Transverse colon (tissue), 4 donors: ENCODE measurements around the gene RAB3IL1.

Source experiments
- EP300 ChIP-seq: sonication (generic); formaldehyde crosslinking; IDR thresholded peaks from one replicate; pipeline ENCODE4 v1.6.1; 2017; ENCODE audit warnings: antibody characterized with exemption, low read depth
- POLR2A ChIP-seq: fragments of 450-650 bp; IDR thresholded peaks from one replicate; pipeline ENCODE4 v1.6.1; 2016; ENCODE audit warnings: antibody characterized with exemption, mild to moderate bottlenecking, moderate library complexity
- POLR2AphosphoS5 ChIP-seq, 3 donors: sonication (generic); formaldehyde crosslinking; IDR thresholded peaks; one replicate each; pipeline ENCODE4 v1.6.1; 2016; ENCODE audit warnings: antibody characterized with exemption in 3 of 3
- TF ChIP-seq, protein P1 (sequence below), 5 experiments: fragments of 200-600 bp in 3 of 5; fragments of 450-650 bp in 2 of 5; sonication (generic) in 3 of 5; IDR thresholded peaks; 1 replicate in 2 of 5; 2 replicates in 3 of 5; pipeline ENCODE4 v1.5.1; 2016 to 2017; ENCODE audit warnings: antibody characterized with exemption in 5 of 5, inconsistent platforms in 3 of 5, mild to moderate bottlenecking in 2 of 5, moderate library complexity in 1 of 5

DNA sequence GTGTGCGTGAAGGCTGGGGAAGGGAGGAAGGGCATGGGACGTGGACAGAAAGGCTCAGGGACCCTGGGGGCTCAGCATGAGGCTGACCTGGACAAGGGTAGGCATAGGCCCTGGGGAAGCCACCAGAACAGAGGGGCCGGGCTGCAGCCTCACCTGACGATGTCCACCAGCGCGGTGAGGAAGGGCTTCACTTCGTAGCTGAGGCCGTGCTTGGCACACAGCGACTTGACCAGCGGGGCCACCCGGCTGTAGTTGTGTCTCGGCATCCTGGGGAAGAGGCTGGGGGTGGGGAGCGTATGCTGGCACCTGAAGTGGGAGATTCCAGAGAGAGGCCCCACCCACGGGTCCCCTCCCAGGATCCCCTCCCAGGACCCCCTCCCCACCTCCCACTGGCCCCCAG lies 41.7 kb downstream of the RAB3IL1 start:
- TF ChIP-seq, protein P1, sequence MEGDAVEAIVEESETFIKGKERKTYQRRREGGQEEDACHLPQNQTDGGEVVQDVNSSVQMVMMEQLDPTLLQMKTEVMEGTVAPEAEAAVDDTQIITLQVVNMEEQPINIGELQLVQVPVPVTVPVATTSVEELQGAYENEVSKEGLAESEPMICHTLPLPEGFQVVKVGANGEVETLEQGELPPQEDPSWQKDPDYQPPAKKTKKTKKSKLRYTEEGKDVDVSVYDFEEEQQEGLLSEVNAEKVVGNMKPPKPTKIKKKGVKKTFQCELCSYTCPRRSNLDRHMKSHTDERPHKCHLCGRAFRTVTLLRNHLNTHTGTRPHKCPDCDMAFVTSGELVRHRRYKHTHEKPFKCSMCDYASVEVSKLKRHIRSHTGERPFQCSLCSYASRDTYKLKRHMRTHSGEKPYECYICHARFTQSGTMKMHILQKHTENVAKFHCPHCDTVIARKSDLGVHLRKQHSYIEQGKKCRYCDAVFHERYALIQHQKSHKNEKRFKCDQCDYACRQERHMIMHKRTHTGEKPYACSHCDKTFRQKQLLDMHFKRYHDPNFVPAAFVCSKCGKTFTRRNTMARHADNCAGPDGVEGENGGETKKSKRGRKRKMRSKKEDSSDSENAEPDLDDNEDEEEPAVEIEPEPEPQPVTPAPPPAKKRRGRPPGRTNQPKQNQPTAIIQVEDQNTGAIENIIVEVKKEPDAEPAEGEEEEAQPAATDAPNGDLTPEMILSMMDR (IDR thresholded peaks at IDR 0.05) = no peak
- no peak for TF ChIP-seq POLR2A
- TF ChIP-seq POLR2AphosphoS5 (IDR thresholded peaks at IDR 0.05) = no peak
- TF ChIP-seq EP300 = no peak
